CD4-positive, alpha-beta T cell treated with Interleukin-2 at 100 ng/mL for 4 hours (primary cell): ENCODE data around the gene IKZF5.

Experiments
- DNase-seq: peaks from one replicate; pipeline ENCODE4 v3.0.0-alpha.2; 2020; ENCODE audit warnings: low spot score

Gene IKZF5, protein sequence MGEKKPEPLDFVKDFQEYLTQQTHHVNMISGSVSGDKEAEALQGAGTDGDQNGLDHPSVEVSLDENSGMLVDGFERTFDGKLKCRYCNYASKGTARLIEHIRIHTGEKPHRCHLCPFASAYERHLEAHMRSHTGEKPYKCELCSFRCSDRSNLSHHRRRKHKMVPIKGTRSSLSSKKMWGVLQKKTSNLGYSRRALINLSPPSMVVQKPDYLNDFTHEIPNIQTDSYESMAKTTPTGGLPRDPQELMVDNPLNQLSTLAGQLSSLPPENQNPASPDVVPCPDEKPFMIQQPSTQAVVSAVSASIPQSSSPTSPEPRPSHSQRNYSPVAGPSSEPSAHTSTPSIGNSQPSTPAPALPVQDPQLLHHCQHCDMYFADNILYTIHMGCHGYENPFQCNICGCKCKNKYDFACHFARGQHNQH

DNA sequence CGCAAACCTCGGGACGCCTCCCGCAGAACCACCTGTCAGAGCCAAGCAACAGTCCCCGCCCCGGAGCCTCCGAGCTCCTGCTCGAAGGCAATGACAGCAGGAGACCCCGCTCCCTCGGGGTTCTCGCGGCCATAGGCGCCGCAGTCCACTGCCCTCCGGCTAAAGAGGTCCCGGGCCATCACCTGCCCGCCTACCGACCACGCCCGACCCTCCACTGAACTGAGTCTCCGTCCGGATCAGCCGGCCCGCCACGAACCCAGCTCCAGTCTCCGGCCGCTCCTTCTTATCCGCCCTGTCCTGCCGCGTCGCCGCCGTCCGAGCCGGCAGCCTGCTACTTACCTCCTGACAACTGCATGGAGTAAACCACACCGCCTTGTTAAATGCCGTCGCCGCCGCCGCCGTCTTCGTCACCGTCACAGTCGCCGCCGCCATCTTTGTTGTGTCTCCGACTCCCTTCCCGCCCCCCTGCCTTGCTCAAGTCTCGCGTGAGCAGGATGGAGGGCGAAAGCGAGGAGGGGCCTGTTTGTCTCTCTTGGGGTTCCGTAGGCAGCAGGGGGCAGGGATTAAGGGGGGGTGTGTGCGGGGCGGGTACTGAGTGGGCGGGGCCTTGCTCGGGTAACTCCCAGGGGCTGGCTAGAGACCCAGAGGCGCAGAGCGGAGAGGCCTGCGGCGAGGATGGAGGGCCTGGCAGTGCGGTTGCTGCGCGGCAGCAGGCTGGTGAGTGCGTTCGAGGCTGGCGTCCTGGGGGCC is at the start of gene IKZF5, which contains the start of gene ACADSB:
Gene IKZF5, minus strand, starts transcription at position 441 of the 750 bp plus-strand sequence. CDS start 10,170 bp downstream, outside the sequence.
Gene ACADSB, plus strand, starts transcription at position 652 of the 750 bp plus-strand sequence. Its CDS starts 24 bp downstream, at position 676.
- peak; percentile 98 for DNase-seq

DNA sequence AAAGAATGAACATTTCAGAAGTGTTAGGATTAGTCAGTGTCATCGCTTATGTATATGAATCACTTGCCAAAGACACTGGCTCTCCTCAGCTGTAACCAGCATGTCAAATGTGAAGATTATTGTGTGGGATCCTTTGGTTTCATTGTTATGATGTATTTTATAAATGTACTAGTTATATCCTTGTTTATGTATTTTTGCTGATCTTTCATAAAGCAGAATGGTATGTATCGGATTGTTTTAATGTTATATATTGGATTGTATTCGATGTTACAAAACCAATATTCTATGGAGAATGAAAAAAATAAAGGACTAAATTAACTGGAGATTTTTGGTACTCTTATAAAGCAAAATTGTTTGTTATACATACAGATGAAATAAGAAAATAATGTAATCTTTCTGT is 49.4 kb upstream of the IKZF5 start:
- no peak for DNase-seq

DNA sequence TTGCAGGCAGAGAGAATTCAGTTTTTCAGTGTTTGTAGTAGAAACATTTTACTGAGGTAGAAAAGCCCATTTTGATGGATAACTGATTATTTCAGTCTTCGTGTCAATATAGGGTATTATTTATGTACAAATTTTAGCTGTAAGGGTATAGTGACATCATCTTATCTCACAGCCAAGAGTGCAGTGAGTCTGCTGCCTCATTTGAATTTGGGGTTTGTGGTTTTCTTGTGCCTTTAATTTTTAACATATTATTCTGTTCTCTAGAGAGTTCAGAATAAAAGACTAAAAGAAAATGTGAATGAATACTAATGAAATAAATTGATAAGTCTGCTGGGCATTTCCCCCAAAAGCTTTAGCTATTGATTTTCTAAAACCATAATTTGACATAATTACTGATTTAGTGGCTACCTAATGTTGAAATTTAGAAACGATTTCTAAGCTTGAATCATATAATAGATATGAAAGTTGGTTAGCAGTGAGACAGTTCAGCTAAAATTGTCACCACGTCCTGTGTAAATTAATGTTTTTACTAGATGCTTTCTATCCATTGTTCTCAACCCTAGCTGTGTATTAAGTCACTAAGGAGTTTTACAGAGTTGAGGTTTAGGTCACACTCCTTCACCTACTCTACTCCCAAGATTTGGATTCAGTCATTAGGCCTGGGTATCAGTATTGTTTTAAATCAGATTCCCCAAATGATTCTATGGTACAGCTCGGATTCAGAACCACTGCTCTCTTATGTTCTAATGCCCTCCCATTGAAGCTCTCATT is 37.6 kb upstream of the IKZF5 start:
- no peak for DNase-seq

DNA sequence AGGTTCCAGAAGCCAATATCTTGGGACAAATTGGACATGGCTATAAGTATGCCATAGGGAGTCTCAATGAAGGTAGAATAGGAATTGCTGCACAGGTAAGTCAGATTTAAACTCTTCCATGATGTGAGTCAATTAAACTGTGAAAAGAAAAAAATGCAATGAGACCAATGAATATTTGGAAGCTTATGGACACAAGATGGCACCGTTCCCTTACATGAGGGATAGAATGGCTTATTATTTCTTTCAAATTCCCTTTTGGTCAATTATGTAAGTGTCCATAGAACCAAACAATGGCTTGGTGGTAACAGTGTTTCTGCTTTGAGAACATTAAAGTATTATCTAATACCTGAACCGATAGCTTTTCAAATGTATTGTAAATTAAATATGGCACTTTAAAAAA is 35.8 kb upstream of the IKZF5 start:
- DNase-seq: no peak

DNA sequence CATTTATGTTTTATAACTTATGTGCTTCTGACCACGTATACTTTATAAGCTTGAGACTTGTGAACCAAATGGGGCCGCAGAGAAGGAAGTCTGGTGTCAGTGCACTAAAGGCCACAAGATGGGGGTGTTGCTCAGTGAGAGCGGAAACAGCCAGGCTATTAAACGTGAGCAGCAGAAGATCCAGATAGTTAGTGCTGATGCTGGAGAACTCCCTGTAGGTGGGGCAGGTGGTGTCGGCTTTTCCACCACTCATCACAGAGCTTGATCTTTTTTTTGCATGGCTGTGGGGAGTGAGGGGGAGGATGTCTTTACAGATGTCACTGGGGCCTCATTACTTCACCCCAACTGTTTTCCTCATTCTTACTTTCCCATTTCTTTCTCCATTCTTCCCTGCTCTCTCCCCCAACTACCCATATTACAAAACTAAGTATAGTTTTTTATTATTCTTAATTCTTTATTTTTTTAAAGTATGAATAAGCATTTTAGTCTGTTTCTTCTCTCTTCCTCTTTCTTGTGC is 34.9 kb upstream of the IKZF5 start:
- DNase-seq: peak; percentile 43

DNA sequence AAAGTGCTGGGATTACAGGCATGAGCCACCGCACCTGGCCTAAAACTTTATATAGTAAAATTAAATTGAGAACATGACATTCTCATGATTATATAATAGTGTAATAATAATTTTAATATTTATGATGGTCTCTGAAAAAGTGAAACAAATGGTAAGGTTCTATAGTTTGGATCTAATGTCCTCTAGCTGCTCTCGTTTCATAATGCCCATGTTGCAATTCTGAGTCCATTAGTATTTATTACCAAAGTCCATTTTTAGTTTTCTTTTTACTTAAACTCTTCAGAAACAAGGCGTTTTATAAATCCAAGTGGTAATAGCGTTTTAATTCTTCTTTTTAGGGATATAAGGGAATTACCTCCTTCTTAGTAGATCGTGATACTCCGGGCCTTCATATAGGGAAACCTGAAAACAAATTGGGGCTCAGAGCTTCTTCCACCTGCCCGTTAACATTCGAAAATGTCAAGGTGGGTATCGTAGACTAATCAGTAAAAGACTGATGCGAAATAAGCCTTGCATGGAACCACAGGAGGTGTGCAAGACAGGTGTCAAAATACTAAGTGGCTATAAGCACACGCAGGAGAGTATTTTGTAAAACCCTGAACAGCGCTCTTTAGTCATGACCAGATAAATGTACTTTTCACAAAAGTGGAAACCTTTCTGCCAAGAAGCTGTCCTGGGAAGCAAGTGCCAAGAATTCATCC is 34.3 kb upstream of the IKZF5 start:
- no peak for DNase-seq

DNA sequence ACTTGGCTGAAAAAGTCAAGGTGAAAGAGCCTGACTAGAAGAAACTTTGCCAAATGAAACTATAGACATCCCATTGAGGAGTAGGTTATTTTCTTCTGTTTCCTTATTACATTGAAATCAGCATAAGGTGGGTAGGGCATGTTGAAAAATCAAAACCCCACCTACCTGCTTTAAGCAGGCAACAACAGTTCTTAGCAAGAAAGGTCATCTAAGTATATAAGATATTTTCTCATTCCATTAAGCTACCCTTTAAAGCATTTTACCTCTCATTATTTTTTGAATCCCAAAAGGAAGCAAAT is 31.0 kb upstream of the IKZF5 start:
- DNase-seq: no peak

DNA sequence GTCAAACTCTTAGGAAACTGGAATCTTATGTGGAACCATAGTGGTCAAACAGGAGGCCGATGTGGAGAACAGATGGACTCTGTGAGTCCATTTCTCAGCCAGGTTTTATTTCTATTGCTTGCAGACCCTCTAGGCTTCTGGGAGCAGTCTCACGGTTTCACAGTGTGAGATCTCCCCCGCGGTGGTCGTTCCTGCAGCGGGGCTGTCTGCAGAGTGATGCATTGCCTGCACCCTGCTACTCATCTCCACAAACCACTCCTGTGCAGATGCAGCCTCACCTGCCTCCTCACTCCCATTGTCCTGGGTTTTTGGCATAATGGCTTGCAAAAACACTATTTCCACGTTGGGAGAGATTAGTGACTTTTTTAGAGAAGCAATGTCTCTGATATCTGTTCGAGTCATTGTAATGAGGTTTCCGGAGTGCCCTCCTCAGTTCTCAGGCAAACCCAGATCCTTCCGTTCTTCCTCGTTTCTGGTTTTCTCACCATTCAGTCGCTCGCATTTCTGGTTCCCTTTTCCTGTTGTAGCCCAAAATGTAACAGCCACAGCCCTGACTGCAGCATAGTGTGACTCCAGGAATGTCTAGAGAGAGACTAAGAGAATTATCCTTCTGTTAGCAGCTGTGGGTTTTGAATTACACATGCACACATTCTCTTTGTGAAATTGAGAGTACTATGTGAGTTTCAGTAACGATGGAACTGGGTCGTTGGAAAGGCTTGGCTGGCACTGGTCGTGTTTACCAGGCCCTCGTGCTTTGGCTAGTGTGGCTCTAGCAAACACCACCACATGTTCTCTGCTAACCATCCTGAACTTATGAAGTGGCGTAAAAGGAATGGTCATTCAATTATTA is 30.4 kb upstream of the IKZF5 start:
- no peak for DNase-seq

DNA sequence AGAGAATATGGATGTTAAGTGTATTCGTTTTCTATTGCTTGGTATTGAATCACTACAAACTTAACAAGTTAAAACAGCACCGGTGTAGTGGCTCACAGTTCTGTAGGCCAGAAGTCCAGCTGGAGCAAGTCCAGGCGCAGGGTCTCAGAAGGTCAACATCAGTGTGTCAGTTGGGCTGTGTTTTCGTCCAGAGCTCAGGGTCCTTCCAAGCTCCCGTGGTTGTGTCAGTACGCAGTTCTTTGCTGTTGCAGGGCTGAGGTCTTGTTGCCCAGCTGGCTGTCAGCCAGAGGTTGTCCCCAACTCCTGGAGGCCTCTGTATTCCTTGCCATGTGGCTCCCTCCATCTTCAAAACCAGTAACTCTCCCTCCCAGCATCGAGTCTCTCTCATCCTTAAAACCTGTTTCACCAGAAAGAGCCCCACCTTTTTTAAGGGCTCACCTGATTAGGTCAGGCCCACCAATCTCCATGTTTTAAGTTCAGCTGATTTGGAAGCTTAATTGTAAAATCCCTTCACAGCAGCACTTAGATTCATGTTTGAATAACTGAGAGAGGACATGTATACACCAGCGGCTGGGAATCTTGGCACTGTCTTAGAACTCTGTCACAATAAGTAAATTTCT is 27.0 kb upstream of the IKZF5 start:
- no peak for DNase-seq

DNA sequence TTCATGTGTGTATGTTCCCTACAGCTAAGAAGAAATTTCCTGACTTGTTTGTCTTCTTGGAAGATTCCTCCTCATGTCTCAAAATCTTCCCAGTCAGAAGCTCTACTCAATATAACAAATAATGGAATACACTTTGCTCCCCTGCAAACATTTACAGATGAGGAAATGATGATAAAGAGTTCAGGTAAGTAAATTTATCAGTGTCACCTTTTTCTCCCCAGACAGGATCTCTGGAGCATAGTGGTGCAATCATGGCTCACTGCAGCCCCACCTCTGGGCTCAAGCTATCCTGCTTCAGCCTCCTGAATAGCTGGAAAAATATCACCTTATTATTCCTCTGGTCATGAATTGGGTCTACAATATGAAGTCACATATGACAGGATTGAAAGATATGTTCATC is 25.7 kb upstream of the IKZF5 start:
- DNase-seq: no peak

DNA sequence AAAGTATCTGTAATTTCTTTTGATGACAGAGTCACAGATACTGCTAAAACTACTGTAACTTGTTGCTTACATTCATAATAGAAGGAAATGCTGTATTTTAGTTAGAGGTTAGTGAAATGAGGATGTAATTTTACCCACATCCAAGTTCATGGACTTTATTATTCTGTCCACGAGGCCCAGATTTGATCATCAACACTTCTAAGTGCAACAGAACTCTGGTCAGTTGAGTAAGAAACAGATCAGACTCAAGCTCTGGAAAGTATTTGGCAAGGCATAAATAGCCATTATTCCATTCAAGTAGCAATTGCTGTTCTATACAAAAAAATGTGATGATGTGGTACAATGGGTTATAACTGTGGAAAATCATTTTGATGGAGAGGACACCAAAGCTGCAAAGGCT is 22.5 kb upstream of the IKZF5 start:
- no peak for DNase-seq

DNA sequence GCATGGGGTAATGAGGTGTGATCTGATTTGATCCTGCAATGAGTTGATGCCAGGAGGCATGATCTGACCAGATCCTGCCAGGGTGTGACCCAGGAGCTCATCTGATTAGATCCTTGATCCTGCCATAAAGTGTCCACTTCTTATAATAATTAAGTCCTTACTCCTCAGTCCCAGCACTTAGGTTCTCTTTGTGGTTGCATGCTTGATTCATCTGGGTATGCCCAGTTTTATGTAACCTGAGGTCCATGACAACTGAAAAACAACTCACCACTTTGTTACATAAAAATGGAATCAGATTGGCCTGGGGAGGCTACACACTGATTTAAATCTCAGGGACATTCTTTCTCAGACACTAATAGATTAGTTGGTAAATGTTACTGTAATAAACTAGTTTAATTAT is 19.3 kb upstream of the IKZF5 start:
- no peak for DNase-seq

DNA sequence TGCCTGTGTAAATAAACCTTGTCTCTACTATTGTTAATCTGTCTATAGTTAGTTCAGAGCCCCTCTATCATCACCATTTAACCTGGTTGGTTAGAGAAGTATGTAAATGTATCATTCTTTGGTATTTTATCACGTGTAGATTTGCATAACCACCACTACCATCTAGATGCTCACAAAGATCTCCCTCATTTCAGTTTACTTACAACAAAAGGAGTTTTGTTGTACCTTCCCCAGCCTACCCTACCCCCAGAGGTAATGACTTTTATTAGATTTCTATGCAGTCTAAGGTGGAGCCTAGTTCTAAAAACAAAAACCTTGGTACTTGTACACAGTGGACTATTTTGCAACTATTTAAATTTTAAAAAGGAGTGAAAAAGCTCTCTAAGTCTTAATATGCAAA is 17.7 kb upstream of the IKZF5 start:
- DNase-seq: no peak

DNA sequence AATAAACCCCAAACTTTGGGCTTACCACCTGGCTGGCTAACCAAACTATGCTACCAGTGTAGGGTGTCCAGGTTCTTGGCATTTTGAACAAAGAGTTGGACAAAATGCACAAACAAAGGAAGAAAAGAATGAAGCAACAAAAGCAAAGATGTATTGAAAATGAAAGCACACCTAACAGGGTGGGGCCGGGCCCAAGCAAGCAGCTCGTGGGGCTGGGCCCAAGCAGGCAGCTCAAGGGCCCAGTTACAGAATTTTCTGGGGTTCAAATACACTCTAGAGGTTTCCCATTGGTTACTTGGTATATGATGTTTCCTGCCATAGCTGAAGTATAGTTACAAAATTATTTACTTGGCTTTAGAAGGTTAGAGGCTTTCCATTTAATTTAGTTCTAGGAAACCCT is 15.9 kb upstream of the IKZF5 start:
- DNase-seq: no peak

DNA sequence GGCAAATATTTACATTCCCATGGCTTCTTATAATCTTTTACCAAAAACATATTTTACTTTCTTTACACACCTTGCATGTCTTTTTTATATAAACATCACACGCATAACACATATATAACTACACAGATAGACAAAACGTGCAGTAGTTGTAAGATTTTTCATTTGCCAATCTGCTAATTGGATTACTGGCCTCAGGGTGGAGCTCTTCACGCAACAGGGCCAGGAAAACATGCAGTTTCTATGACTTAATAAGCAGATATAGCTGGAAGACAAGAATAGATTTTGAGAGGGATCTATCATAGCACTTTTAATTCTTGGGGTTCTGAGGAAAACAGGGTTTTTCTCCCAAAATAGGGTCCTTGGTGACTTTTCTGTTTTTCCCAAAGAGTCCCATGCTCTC is 12.9 kb upstream of the IKZF5 start:
- no peak for DNase-seq

DNA sequence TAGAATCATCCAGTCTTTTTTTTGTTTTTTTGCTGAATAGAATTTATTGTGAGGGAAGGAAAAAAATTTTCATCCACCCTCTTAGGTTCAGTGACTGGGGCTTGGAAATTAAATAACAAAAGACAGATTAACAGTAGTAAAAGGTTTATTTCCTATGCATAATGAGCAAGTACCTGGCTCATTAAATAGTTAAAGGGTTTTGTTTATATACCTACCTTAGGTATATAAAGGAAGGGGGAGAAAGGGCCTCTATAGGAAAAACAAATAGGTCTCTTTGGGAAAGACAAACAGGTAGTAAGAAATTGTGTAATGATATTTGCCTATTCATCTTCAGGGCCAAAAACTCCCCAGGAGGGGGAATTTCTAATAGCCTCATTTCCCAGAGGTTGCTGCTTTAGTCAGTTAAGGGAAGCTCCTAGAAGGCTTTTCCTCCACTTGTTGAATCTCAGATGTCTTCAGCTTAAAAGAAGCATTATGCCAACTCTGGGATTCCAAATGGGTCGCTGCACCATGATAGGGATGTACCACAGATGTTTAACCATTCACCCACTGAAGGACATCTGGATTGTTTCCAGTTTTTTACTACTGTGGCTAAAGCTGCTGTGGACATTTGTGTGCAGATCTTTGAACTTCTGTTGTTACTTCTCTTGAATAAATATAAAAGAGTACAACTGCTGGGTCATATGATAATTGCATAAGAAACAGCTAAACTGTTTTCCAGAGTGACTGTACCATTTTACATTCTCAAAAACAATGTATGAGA is 11.5 kb upstream of the IKZF5 start:
- DNase-seq: no peak

DNA sequence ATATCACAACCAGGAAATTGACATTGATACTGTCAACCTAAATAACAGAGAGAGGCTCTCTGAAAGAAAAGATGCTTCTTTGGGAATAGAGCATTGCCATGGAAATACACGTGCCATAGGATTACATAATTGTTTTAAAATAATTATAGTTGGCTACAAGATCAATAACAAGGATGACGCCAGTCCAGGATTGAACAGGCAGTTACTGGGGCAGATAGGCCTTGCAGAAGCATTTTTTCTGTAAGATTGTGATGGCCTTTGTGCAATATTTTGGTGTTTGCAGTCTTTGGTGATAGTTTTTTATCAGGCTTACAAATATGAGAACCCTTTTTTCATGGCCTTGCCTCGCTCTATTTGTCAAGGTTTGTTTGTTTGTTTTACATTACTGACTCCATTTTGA is 10.7 kb upstream of the IKZF5 start:
- no peak for DNase-seq

DNA sequence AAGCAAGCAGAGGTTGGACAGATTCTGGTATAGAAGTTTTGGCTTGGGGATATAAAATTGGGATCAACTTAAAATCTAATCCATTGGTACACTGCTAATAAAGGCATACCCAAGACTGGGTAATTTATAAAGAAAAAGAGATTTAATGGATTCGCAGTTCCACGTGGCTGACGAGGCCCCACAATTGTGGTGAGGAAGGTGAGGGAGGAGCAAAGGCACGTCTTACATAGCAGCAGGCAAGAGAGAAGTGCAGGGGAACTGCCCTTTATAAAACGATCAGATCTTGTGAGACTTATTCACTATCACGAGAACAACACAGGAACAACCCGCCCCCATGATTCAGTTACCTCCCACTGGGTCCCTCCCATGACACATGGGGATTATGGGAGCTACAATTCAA is 9.9 kb upstream of the IKZF5 start:
- no peak for DNase-seq

DNA sequence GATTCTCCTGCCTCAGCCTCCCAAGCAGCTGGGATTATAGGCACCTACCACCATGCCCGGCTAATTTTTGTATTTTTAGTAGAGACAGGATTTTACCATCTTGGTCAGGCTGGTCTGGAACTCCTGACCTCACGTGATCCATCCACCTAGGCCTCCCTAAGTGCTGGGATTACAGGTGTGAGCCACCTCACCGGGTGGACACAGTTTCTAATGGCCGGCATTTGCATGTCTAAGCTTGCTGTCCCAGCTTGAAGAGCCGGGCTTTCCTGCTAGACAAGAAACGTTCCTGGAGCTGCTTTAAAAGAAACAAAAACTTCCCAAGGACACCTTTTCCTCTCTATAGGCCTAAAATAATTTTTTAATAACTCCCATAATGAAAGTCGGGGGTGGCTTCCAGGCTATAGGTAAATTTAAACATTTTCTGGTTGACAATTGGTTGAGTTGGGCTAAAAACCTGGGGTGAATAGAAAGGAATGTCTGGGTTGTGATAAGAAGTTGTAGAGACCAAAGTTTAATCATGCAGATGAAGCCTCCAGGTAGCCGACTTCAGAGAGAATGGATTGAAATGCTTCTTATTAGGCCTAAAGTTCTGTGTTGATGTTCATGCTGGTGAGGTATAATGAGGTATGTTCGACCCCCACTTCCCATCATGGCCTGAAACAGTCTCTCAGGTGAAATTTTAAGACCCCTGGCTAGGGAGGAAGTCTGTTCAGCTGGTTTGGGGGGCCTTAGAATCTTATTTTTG is 9.0 kb upstream of the IKZF5 start:
- DNase-seq: no peak
